ENCODE measurements around the gene PDXDC1. TPM values are rescaled to one million over a fixed set of nuclear protein-coding genes. Genes with fewer than 3 reads are reported as not detected.
"Not testable (repeated sequence)": the region's sequence is repeated elsewhere in the genome, so short reads cannot be mapped to it uniquely, and the experiment has no call there.

The PDXDC1 gene
- total and polyA plus RNA-seq, 2 experiments from 2014 or later = 77.6 to 84.6 TPM

DNA sequence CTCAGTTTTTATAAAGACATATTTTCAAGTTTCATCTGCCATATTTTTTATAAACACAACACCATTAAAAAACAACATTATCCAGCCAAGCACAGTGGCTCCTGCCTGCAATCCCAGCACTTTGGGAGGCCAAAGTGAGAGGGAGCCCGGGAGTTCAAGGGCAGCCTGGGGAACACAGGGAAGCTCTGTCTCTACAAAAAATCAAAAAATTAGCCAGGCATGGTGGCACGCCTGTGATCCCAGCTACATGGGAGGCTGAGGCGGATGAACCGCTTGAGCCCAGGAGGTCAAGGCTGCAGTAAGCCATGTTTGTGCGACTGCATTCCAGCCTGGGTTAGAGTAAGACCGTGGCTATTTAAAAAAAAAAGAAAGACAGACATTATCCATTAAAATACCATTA lies 98.3 kb downstream of the PDXDC1 start:
- DNase-seq (ENCODE audit: low read depth in 1 of 2, low spot score in 1 of 2) = no peak
- TF ChIP-seq CTCF (IDR thresholded peaks at IDR 0.05; ENCODE audit: low read depth, low read length) = no peak
- H3K36me3 ChIP-seq = peaks cover 38% of the 10 kb centered on the region

GRCh38 chr16:15076161-15076560 lies 101.3 kb downstream of the PDXDC1 start:
- H3K36me3 ChIP-seq = peaks cover 45% of the 10 kb centered on the region
- DNase-seq (ENCODE audit: low read depth in 1 of 2, low spot score in 1 of 2); H3K27me3 ChIP-seq; H3K4me1 ChIP-seq (ENCODE audit: low read depth); H3K27ac ChIP-seq; H3K9me3 ChIP-seq (ENCODE audit: low read depth); H3K4me3 ChIP-seq: not testable (repeated sequence)

More for the DNA sequence above, 98.3 kb downstream of the PDXDC1 start:
- no peak overlapping the region for H3K27ac ChIP-seq
- H3K4me1 ChIP-seq (ENCODE audit: low read depth) = no peaks in the 10 kb centered on the region
- H3K4me3 ChIP-seq = no peak overlapping the region
- H3K27me3 ChIP-seq = no peaks in the 10 kb centered on the region
- H3K9me3 ChIP-seq (ENCODE audit: low read depth) = no peaks in the 10 kb centered on the region

DNA sequence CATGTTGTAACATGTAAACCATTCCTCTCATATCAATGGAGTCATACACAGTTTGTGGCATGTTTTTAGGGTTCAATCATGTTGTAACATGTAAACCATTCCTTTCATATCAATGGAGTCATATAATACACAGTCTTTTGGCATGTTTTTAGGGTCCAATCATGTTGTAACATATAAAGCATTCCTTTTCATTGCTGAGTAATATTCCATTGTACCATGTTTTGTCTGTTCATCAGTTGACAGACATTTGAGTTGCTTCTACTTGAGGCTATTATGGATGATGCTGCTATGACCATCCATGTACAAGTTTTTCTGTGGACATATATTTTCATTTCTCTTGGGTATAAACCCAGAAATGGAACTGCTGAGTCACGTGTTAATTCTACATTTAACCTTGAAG lies 106.1 kb downstream of the PDXDC1 start:
- not testable (repeated sequence) for DNase-seq (ENCODE audit: low read depth in 1 of 2, low spot score in 1 of 2); H3K4me1 ChIP-seq (ENCODE audit: low read depth); H3K4me3 ChIP-seq; H3K9me3 ChIP-seq (ENCODE audit: low read depth); H3K27ac ChIP-seq; H3K27me3 ChIP-seq
- peaks cover 31% of the 10 kb centered on the region for H3K36me3 ChIP-seq

DNA sequence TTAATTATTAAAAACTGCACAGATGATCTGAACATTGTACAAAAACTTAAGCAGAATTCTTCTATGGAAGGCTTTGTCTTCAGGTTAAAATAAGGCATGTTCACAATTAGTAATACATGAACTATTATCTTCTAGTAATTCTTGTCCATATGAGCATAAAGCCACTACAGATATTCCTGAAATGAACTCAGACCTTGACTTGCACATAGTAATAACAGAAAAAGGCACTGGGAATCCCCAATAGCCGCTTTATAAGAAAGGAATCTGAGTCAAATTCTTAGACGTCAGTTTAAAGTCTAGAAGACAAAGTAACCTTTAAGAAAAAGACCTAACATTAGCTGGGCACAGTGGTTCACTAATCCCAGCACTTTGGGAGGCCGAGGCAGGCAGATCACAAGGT lies 108.0 kb downstream of the PDXDC1 start:
- not testable (repeated sequence) for H3K27ac ChIP-seq; H3K9me3 ChIP-seq (ENCODE audit: low read depth); DNase-seq (ENCODE audit: low read depth in 1 of 2, low spot score in 1 of 2); H3K4me3 ChIP-seq; H3K27me3 ChIP-seq; H3K4me1 ChIP-seq (ENCODE audit: low read depth)
- peaks cover 33% of the 10 kb centered on the region for H3K36me3 ChIP-seq

GRCh38 chr16:15090663-15091269 lies 115.9 kb downstream of the PDXDC1 start:
- not testable (repeated sequence) for H3K9me3 ChIP-seq (ENCODE audit: low read depth); H3K4me3 ChIP-seq; H3K4me1 ChIP-seq (ENCODE audit: low read depth); DNase-seq (ENCODE audit: low read depth in 1 of 2, low spot score in 1 of 2); H3K27ac ChIP-seq; H3K27me3 ChIP-seq
- peaks cover 12% of the 10 kb centered on the region for H3K36me3 ChIP-seq

DNA sequence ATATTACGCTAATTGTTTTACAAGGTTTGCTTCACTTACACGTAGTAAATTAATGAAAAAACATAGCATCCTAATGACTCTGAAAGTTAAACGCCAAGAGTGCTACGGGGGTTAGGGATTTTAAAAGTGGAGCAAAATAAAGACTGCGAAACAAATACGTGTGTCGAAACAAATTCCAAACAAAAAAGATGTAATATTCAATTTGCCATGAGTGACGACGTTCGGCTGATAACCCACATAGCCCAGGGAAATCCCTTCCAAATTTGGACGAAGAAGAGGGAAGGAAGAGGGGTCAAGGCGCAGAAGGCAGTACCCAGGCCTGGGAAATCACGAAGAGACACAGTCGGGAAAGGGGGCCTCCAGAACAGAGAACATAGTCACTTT lies 118.7 kb downstream of the PDXDC1 start:
- H3K27me3 ChIP-seq; H3K4me1 ChIP-seq (ENCODE audit: low read depth); H3K36me3 ChIP-seq; DNase-seq (ENCODE audit: low read depth in 1 of 2, low spot score in 1 of 2); H3K9me3 ChIP-seq (ENCODE audit: low read depth): not testable (repeated sequence)
- H3K4me3 ChIP-seq = peak overlapping the region; percentile 35
- H3K27ac ChIP-seq = peak overlapping the region; percentile 66

GRCh38 chr16:15093955-15094827 lies 119.4 kb downstream of the PDXDC1 start, which contains the start of gene RRN3:
Gene RRN3 (minus strand): TSS chr16:15094272. CDS start chr16:15094233, 39 bp downstream.
- not testable (repeated sequence) for H3K36me3 ChIP-seq; H3K27me3 ChIP-seq; H3K9me3 ChIP-seq (ENCODE audit: low read depth); H3K4me1 ChIP-seq (ENCODE audit: low read depth)
- peak; percentile 95 for DNase-seq (ENCODE audit: low read depth in 1 of 2, low spot score in 1 of 2)
- peak within 1 kb of the TSS; percentile 35 for H3K4me3 ChIP-seq
- H3K27ac ChIP-seq = peak within 1 kb of the TSS; percentile 66

DNA sequence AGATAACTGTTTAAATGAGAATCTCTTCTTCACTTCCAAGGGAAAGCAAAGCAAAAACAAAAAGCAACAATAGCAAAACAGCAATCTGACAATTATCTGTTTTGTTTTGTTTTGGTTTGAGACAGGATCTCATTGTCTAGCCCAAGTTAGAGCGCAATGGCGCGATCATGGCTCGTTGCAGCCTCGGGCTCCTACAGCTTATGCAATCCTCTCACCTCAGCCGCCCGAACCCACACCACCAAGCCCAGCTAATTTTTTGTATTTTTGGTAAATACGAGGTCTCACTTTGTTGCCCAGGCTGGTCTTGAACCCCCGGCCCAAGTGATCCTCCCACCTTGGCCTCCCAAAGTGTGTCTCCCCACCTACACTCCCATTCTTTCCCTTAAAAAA lies 121.8 kb downstream of the PDXDC1 start:
- not testable (repeated sequence) for H3K9me3 ChIP-seq (ENCODE audit: low read depth); DNase-seq (ENCODE audit: low read depth in 1 of 2, low spot score in 1 of 2)

GRCh38 chr16:15099366-15099909 lies 124.6 kb downstream of the PDXDC1 start:
- H3K9me3 ChIP-seq (ENCODE audit: low read depth); H3K4me3 ChIP-seq; H3K27ac ChIP-seq; H3K27me3 ChIP-seq; H3K36me3 ChIP-seq; H3K4me1 ChIP-seq (ENCODE audit: low read depth); DNase-seq (ENCODE audit: low read depth in 1 of 2, low spot score in 1 of 2): not testable (repeated sequence)

More for the DNA sequence above, 121.8 kb downstream of the PDXDC1 start:
- not testable (repeated sequence) for H3K27me3 ChIP-seq; H3K27ac ChIP-seq; H3K4me3 ChIP-seq; H3K4me1 ChIP-seq (ENCODE audit: low read depth); H3K36me3 ChIP-seq

- not testable (repeated sequence) for H3K4me1 ChIP-seq (ENCODE audit: low read depth); H3K9me3 ChIP-seq (ENCODE audit: low read depth); H3K27ac ChIP-seq; H3K36me3 ChIP-seq; H3K4me3 ChIP-seq; DNase-seq (ENCODE audit: low read depth in 1 of 2, low spot score in 1 of 2); H3K27me3 ChIP-seq
These were observed 125.7 kb downstream of the PDXDC1 start for GRCh38 chr16:15100372-15100987.

DNA sequence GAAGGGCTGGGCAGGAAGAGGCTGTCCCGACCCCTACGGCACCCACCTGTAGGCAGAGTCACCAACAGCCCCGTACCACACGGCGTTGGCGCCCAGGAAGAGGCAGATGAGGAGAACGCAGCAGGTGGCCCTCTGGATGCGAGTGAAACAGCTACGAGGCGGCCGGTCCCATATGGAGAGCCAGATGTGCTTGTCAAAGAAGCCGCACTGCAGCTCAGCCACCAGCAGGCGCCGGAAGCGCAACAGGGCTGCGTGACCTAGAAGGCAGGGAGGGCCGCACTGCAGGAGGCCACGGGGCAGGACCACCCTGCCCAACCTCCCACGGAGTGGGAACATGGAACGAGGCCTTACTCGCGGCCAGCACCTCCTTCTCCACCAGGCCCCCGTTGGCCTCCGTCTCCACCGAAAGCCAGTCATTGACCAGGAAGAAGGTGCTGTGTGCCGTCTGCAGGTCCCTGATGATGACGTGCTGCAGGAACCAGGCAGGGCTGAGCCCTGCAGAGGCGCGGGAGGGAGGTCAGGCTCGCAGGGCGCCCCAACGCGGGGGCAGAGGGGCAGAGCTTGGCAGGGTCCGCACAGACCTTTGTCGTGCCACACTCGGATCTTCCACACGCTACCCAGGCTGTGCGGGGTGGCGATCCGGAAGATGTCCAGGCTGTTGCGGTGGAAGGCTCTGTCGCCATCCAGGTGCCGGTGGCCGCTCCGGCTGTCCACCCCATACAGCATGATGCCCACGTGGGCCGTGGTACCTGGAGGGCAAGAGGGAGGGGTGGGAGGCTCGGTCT lies 153.0 kb downstream of the PDXDC1 start:
- H3K27me3 ChIP-seq; H3K4me1 ChIP-seq (ENCODE audit: low read depth): not testable (repeated sequence)

More for the DNA sequence above, 153.0 kb downstream of the PDXDC1 start:
- H3K36me3 ChIP-seq; H3K27ac ChIP-seq; H3K9me3 ChIP-seq (ENCODE audit: low read depth); H3K4me3 ChIP-seq; DNase-seq (ENCODE audit: low read depth in 1 of 2, low spot score in 1 of 2): not testable (repeated sequence)

Data from cardiac muscle cell (in vitro differentiated cells and primary cell).